Measurements from ENCODE around the gene METTL9.
A peak's percentile ranks its signal among the peaks of the same experiment; 100 is the strongest.
"Not testable (repeated sequence)": the region's sequence is repeated elsewhere in the genome, so short reads cannot be mapped to it uniquely, and the experiment has no call there.

METTL9 gene

GRCh38 chr16:21602785-21603184 lies 3.4 kb downstream of the METTL9 start:
- TF ChIP-seq CTCF (conservative IDR thresholded peaks at IDR 0.05; ENCODE audit: low read length): no peak
- TF ChIP-seq EZH2phosphoT487 (IDR thresholded peaks at IDR 0.05; ENCODE audit: borderline replicate concordance): no peak
- peak overlapping the region; percentile 95 for H3K4me2 ChIP-seq (ENCODE audit: low read depth, low read length, poor library complexity, severe bottlenecking)
- H4K20me1 ChIP-seq (ENCODE audit: insufficient read depth, low read length, poor library complexity, severe bottlenecking): peaks cover 68% of the 10 kb centered on the region
- no peak overlapping the region for H2AFZ ChIP-seq (ENCODE audit: low read length)
- peaks cover 78% of the 10 kb centered on the region for H3K79me2 ChIP-seq (ENCODE audit: insufficient read depth, low read length)
- H3K4me1 ChIP-seq (ENCODE audit: insufficient read depth, low read length, poor library complexity, severe bottlenecking): peaks cover 72% of the 10 kb centered on the region
- H3K9me3 ChIP-seq (ENCODE audit: insufficient read depth, low read depth, low read length): no peaks in the 10 kb centered on the region
- H3K36me3 ChIP-seq (ENCODE audit: insufficient read depth, low read length): no peaks in the 10 kb centered on the region
- H3K4me3 ChIP-seq (ENCODE audit: low read length, poor library complexity, severe bottlenecking): peak overlapping the region; percentile 93
- H3K9ac ChIP-seq (ENCODE audit: low read depth, low read length, poor library complexity, severe bottlenecking): peak overlapping the region; percentile 23
- H3F3A ChIP-seq (ENCODE audit: low read depth): no peaks in the 10 kb centered on the region
- H3K9me2 ChIP-seq (replicated peaks; ENCODE audit: low read depth, low read length): no peaks in the 10 kb centered on the region
- no peaks in the 10 kb centered on the region for H3K27me3 ChIP-seq (ENCODE audit: insufficient read depth, low read length, poor library complexity, severe bottlenecking)

- Histone ChIP-seq H3K9me3 (ENCODE audit: insufficient read depth, low read depth, low read length) (no peaks in the 10 kb centered on the region), H3K79me2 (ENCODE audit: insufficient read depth, low read length) (peaks cover 90% of the 10 kb centered on the region), H3K27me3 (ENCODE audit: insufficient read depth, low read length, poor library complexity, severe bottlenecking) (no peaks in the 10 kb centered on the region), H3K36me3 (ENCODE audit: insufficient read depth, low read length) (no peaks in the 10 kb centered on the region), H2AFZ (ENCODE audit: low read length) (no peak overlapping the region), H3K9ac (ENCODE audit: low read depth, low read length, poor library complexity, severe bottlenecking) (peak overlapping the region; percentile 24), H3F3A (ENCODE audit: low read depth) (0 out of 2 replicates have a peak, but pooled peaks cover 3% of the 10 kb centered on the region), H3K9me2 (replicated peaks; ENCODE audit: low read depth, low read length) (no peaks in the 10 kb centered on the region), H3K4me1 (ENCODE audit: insufficient read depth, low read length, poor library complexity, severe bottlenecking) (peaks cover 77% of the 10 kb centered on the region), H4K20me1 (ENCODE audit: insufficient read depth, low read length, poor library complexity, severe bottlenecking) (peaks cover 75% of the 10 kb centered on the region), H3K4me2 (ENCODE audit: low read depth, low read length, poor library complexity, severe bottlenecking) (peak overlapping the region; percentile 95), H3K4me3 (ENCODE audit: low read length, poor library complexity, severe bottlenecking) (peak overlapping the region; percentile 93)
- TF ChIP-seq CTCF (conservative IDR thresholded peaks at IDR 0.05; ENCODE audit: low read length) (no peak), EZH2phosphoT487 (IDR thresholded peaks at IDR 0.05; ENCODE audit: borderline replicate concordance) (no peak)
Measured at GRCh38 chr16:21603928-21604327, 4.6 kb downstream of the METTL9 start.

- not testable (repeated sequence) for H3K9me3 ChIP-seq (ENCODE audit: insufficient read depth, low read depth, low read length); H3F3A ChIP-seq (ENCODE audit: low read depth); H2AFZ ChIP-seq (ENCODE audit: low read length); H3K36me3 ChIP-seq (ENCODE audit: insufficient read depth, low read length); H3K9me2 ChIP-seq (replicated peaks; ENCODE audit: low read depth, low read length); H3K4me3 ChIP-seq (ENCODE audit: low read length, poor library complexity, severe bottlenecking); H3K9ac ChIP-seq (ENCODE audit: low read depth, low read length, poor library complexity, severe bottlenecking); H3K27me3 ChIP-seq (ENCODE audit: insufficient read depth, low read length, poor library complexity, severe bottlenecking)
- Histone ChIP-seq H3K79me2 (ENCODE audit: insufficient read depth, low read length) (peaks cover 98% of the 10 kb centered on the region), H3K4me1 (ENCODE audit: insufficient read depth, low read length, poor library complexity, severe bottlenecking) (peaks cover 89% of the 10 kb centered on the region), H4K20me1 (ENCODE audit: insufficient read depth, low read length, poor library complexity, severe bottlenecking) (peaks cover 85% of the 10 kb centered on the region), H3K4me2 (ENCODE audit: low read depth, low read length, poor library complexity, severe bottlenecking) (peak overlapping the region; percentile 95)
Measured at GRCh38 chr16:21605848-21606247, 6.5 kb downstream of the METTL9 start.

GRCh38 chr16:21608639-21609328 lies 9.4 kb downstream of the METTL9 start:
- Histone ChIP-seq H3K4me3 (ENCODE audit: low read length, poor library complexity, severe bottlenecking) (peak overlapping the region; percentile 39), H3K36me3 (ENCODE audit: insufficient read depth, low read length) (peaks cover under 1% of the 10 kb centered on the region; the same call in 1 of the 2 replicates), H3K27me3 (ENCODE audit: insufficient read depth, low read length, poor library complexity, severe bottlenecking) (no peaks in the 10 kb centered on the region), H3K4me2 (ENCODE audit: low read depth, low read length, poor library complexity, severe bottlenecking) (peak overlapping the region; percentile 62), H3K4me1 (ENCODE audit: insufficient read depth, low read length, poor library complexity, severe bottlenecking) (peaks cover 68% of the 10 kb centered on the region), H3F3A (ENCODE audit: low read depth) (0 out of 2 replicates have a peak, but pooled peaks cover 8% of the 10 kb centered on the region), H3K9ac (ENCODE audit: low read depth, low read length, poor library complexity, severe bottlenecking) (no peak overlapping the region), H3K9me3 (ENCODE audit: insufficient read depth, low read depth, low read length) (no peaks in the 10 kb centered on the region), H3K9me2 (replicated peaks; ENCODE audit: low read depth, low read length) (no peaks in the 10 kb centered on the region), H2AFZ (ENCODE audit: low read length) (no peak overlapping the region), H4K20me1 (ENCODE audit: insufficient read depth, low read length, poor library complexity, severe bottlenecking) (peaks cover 72% of the 10 kb centered on the region), H3K79me2 (ENCODE audit: insufficient read depth, low read length) (peaks cover 98% of the 10 kb centered on the region)
- TF ChIP-seq EZH2phosphoT487 (IDR thresholded peaks at IDR 0.05; ENCODE audit: borderline replicate concordance) (no peak), CTCF (conservative IDR thresholded peaks at IDR 0.05; ENCODE audit: low read length) (no peak)

Data from Loucy (cell line).